ENCODE measurements around the gene TRPV4. TPM values are rescaled to one million over a fixed set of nuclear protein-coding genes. Genes with fewer than 3 reads are reported as not detected.

The TRPV4 gene
- polyA plus RNA-seq, 1 donor from 2014 or later = not detected

- Histone ChIP-seq H3K27ac (ENCODE audit: low read length) (no peak overlapping the region), H3K4me2 (ENCODE audit: low read length) (no peak overlapping the region), H3K4me3 (ENCODE audit: low read length) (no peak overlapping the region), H3K27me3 (ENCODE audit: insufficient read depth, low read depth, low read length) (no peaks in the 10 kb centered on the region), H3F3A (ENCODE audit: insufficient read depth, low read length, poor library complexity, severe bottlenecking) (no peaks in the 10 kb centered on the region), H3K36me3 (ENCODE audit: insufficient read depth, low read length) (no peaks in the 10 kb centered on the region), H4K20me1 (ENCODE audit: insufficient read depth) (no peaks in the 10 kb centered on the region), H3K9me2 (ENCODE audit: insufficient read depth, low read length) (no peaks in the 10 kb centered on the region), H2AFZ (ENCODE audit: low read depth, low read length) (no peak overlapping the region), H3K9ac (ENCODE audit: low read length) (no peak overlapping the region), H3K79me2 (replicated peaks; ENCODE audit: insufficient read depth, low read length) (no peaks in the 10 kb centered on the region), H3K9me3 (ENCODE audit: low read length) (no peaks in the 10 kb centered on the region)
- no peak for TF ChIP-seq EZH2 (IDR thresholded peaks at IDR 0.05; ENCODE audit: borderline replicate concordance, insufficient read depth, low read length, poor library complexity, severe bottlenecking)
- no peak for TF ChIP-seq SMC3 (conservative IDR thresholded peaks at IDR 0.05; ENCODE audit: poor library complexity)
- TF ChIP-seq TAF1 (IDR thresholded peaks at IDR 0.05; ENCODE audit: low read depth) = no peak
- TF ChIP-seq CTCF (IDR thresholded peaks at IDR 0.05; ENCODE audit: poor library complexity, severe bottlenecking) = no peak
- no peak for TF ChIP-seq RAD21 (conservative IDR thresholded peaks at IDR 0.05)
- no peak for TF ChIP-seq MXI1 (conservative IDR thresholded peaks at IDR 0.05; ENCODE audit: poor library complexity, severe bottlenecking)
- no peak for TF ChIP-seq POLR2AphosphoS5 (IDR thresholded peaks at IDR 0.05)
- no peak for TF ChIP-seq REST (IDR thresholded peaks at IDR 0.05; ENCODE audit: borderline replicate concordance)
- no peak for TF ChIP-seq EP300 (conservative IDR thresholded peaks at IDR 0.05; ENCODE audit: poor library complexity, severe bottlenecking)
These were observed 17.2 kb downstream of the TRPV4 start for GRCh38 chr12:109815757-109816617.

- Histone ChIP-seq H3K4me3 (ENCODE audit: low read length) (no peak overlapping the region), H3K9ac (ENCODE audit: low read length) (no peak overlapping the region), H3K9me2 (ENCODE audit: insufficient read depth, low read length) (no peaks in the 10 kb centered on the region), H3K27me3 (ENCODE audit: insufficient read depth, low read depth, low read length) (no peaks in the 10 kb centered on the region), H3K9me3 (ENCODE audit: low read length) (no peaks in the 10 kb centered on the region), H3K36me3 (ENCODE audit: insufficient read depth, low read length) (no peaks in the 10 kb centered on the region), H3K4me2 (ENCODE audit: low read length) (no peak overlapping the region), H2AFZ (ENCODE audit: low read depth, low read length) (no peak overlapping the region), H4K20me1 (ENCODE audit: insufficient read depth) (no peaks in the 10 kb centered on the region), H3K27ac (ENCODE audit: low read length) (no peak overlapping the region), H3K79me2 (replicated peaks; ENCODE audit: insufficient read depth, low read length) (no peaks in the 10 kb centered on the region), H3F3A (ENCODE audit: insufficient read depth, low read length, poor library complexity, severe bottlenecking) (no peaks in the 10 kb centered on the region)
- no peak for TF ChIP-seq TAF1 (IDR thresholded peaks at IDR 0.05; ENCODE audit: low read depth)
- TF ChIP-seq CTCF (IDR thresholded peaks at IDR 0.05; ENCODE audit: poor library complexity, severe bottlenecking) = no peak
- no peak for TF ChIP-seq EP300 (conservative IDR thresholded peaks at IDR 0.05; ENCODE audit: poor library complexity, severe bottlenecking)
- no peak for TF ChIP-seq POLR2AphosphoS5 (IDR thresholded peaks at IDR 0.05)
- TF ChIP-seq REST (IDR thresholded peaks at IDR 0.05; ENCODE audit: borderline replicate concordance) = no peak
- TF ChIP-seq EZH2 (IDR thresholded peaks at IDR 0.05; ENCODE audit: borderline replicate concordance, insufficient read depth, low read length, poor library complexity, severe bottlenecking) = no peak
- TF ChIP-seq RAD21 (conservative IDR thresholded peaks at IDR 0.05) = no peak
- no peak for TF ChIP-seq MXI1 (conservative IDR thresholded peaks at IDR 0.05; ENCODE audit: poor library complexity, severe bottlenecking)
- TF ChIP-seq SMC3 (conservative IDR thresholded peaks at IDR 0.05; ENCODE audit: poor library complexity) = no peak
These were observed 18.0 kb downstream of the TRPV4 start for GRCh38 chr12:109815225-109815624.
